Vagina (tissue), 2 donors: ENCODE measurements around the gene ST6GAL1. TPM values are rescaled to one million over a fixed set of nuclear protein-coding genes. Genes with fewer than 3 reads are reported as not detected.
A peak's percentile ranks its signal among the peaks of the same experiment; 100 is the strongest.

Experiments
- DNase-seq, 2 donors: peaks; one replicate each; pipeline ENCODE4 v3.0.0-alpha.2; 2017; ENCODE audit errors: extremely low spot score in 2 of 2
- H3K27ac ChIP-seq: fragments of 200-600 bp; sonication (generic); one replicate; pipeline ENCODE4 v1.5.1; 2019
- H3K27me3 ChIP-seq: fragments of 200-600 bp; sonication (generic); one replicate; pipeline ENCODE4 v1.5.1; 2019
- H3K36me3 ChIP-seq, 2 donors: fragments of 200-600 bp; sonication (generic); one replicate each; pipeline ENCODE4 v1.5.1; 2017 to 2019
- H3K4me1 ChIP-seq: fragments of 200-600 bp; sonication (generic); one replicate; pipeline ENCODE4 v1.5.1; 2019
- H3K4me3 ChIP-seq, 2 donors: fragments of 200-600 bp; sonication (generic); 1 replicate in 1 of 2; 2 replicates in 1 of 2; pipeline ENCODE4 v1.5.1; 2016 to 2019
- H3K9me3 ChIP-seq: fragments of 200-600 bp; sonication (generic); one replicate; pipeline ENCODE4 v1.5.1; 2019
- CTCF ChIP-seq, 3 experiments: fragments of 450-650 bp in 2 of 3; fragments of 200-600 bp in 1 of 3; sonication (generic) in 1 of 3; IDR thresholded peaks; one replicate each; pipeline ENCODE4 v1.5.1; 2017 to 2019; ENCODE audit warnings: antibody characterized with exemption in 3 of 3, mild to moderate bottlenecking in 2 of 3, moderate library complexity in 2 of 3
- POLR2A ChIP-seq, 2 donors: fragments of 450-650 bp; IDR thresholded peaks; one replicate each; pipeline ENCODE4 v1.6.1; 2017; ENCODE audit warnings: antibody characterized with exemption in 2 of 2, mild to moderate bottlenecking in 2 of 2, moderate library complexity in 2 of 2
- POLR2AphosphoS5 ChIP-seq, 2 donors: sonication (generic); formaldehyde crosslinking; IDR thresholded peaks; one replicate each; pipeline ENCODE4 v1.9.0; 2017; ENCODE audit warnings: antibody characterized with exemption in 2 of 2, mild to moderate bottlenecking in 2 of 2, low read depth in 1 of 2; ENCODE audit not compliant: insufficient read depth in 1 of 2
- intact Hi-C: fragments of 100-400 bp; cut with DNase I; formaldehyde crosslinking; loops from one replicate; pipeline ENCODE4 v1.15.1; 2023
- total RNA-seq: library from RNA; depleted of rRNA; stranded (reverse); fragments of >200 nt; gene quantifications from one replicate; pipeline ENCODE4 v1.2.3, GENCODE V29; 2016

ST6GAL1 gene
- total RNA-seq, 1 donor from 2014 or later, result 37.8 TPM

- H3K4me3 ChIP-seq, result no peak overlapping the region
- no peaks in the 10 kb centered on the region for H3K4me1 ChIP-seq
- no peaks in the 10 kb centered on the region for H3K27me3 ChIP-seq
- no peak for TF ChIP-seq POLR2A (IDR thresholded peaks at IDR 0.05)
- no peak for TF ChIP-seq CTCF (IDR thresholded peaks at IDR 0.05)
- TF ChIP-seq POLR2AphosphoS5 (IDR thresholded peaks at IDR 0.05; ENCODE audit: insufficient read depth in 1 of 2, low read depth in 1 of 2), result no peak
- no peaks in the 10 kb centered on the region for H3K9me3 ChIP-seq
- H3K27ac ChIP-seq, result no peak overlapping the region
- DNase-seq, result no peak
- intact Hi-C loops, result no loop called here
- no peaks in the 10 kb centered on the region for H3K36me3 ChIP-seq
These were observed 163.0 kb downstream of the ST6GAL1 start for GRCh38 chr3:187093320-187093719.

- H3K27me3 ChIP-seq, result no peaks in the 10 kb centered on the region
- no peak for TF ChIP-seq CTCF (IDR thresholded peaks at IDR 0.05)
- TF ChIP-seq POLR2AphosphoS5 (IDR thresholded peaks at IDR 0.05; ENCODE audit: insufficient read depth in 1 of 2, low read depth in 1 of 2), result no peak
- no peak for TF ChIP-seq POLR2A (IDR thresholded peaks at IDR 0.05)
- H3K9me3 ChIP-seq, result no peaks in the 10 kb centered on the region
- H3K27ac ChIP-seq, result no peak overlapping the region
- DNase-seq, result no peak
- intact Hi-C loops, result no loop called here
- no peak overlapping the region for H3K4me3 ChIP-seq
- H3K4me1 ChIP-seq, result peaks cover 16% of the 10 kb centered on the region
- H3K36me3 ChIP-seq, result no peaks in the 10 kb centered on the region
These were observed 168.7 kb downstream of the ST6GAL1 start for GRCh38 chr3:187098923-187099512.

GRCh38 chr3:187101184-187102072 lies 171.1 kb downstream of the ST6GAL1 start:
- Histone ChIP-seq H3K9me3 (no peaks in the 10 kb centered on the region), H3K4me1 (peaks cover 16% of the 10 kb centered on the region), H3K27ac (peak overlapping the region; percentile 65), H3K27me3 (no peaks in the 10 kb centered on the region), H3K4me3 (peak overlapping the region; percentile 29 to 33), H3K36me3 (no peaks in the 10 kb centered on the region)
- TF ChIP-seq POLR2A (IDR thresholded peaks at IDR 0.05) (no peak), POLR2AphosphoS5 (IDR thresholded peaks at IDR 0.05; ENCODE audit: insufficient read depth in 1 of 2, low read depth in 1 of 2) (peak in 1 of 2 donors; percentile 21)
- no peak for DNase-seq
- intact Hi-C loops, result no loop called here

GRCh38 chr3:187102073-187102634 lies 171.8 kb downstream of the ST6GAL1 start:
- no peaks in the 10 kb centered on the region for H3K27me3 ChIP-seq
- TF ChIP-seq POLR2AphosphoS5 (IDR thresholded peaks at IDR 0.05; ENCODE audit: insufficient read depth in 1 of 2, low read depth in 1 of 2) (no peak), CTCF (IDR thresholded peaks at IDR 0.05) (no peak), POLR2A (IDR thresholded peaks at IDR 0.05) (no peak)
- peak overlapping the region; percentile 65 for H3K27ac ChIP-seq
- no peaks in the 10 kb centered on the region for H3K36me3 ChIP-seq
- DNase-seq, result no peak
- intact Hi-C loops, result no loop called here
- peaks cover 16% of the 10 kb centered on the region for H3K4me1 ChIP-seq
- peak overlapping the region; percentile 29 to 33 for H3K4me3 ChIP-seq
- H3K9me3 ChIP-seq, result no peaks in the 10 kb centered on the region

GRCh38 chr3:187103251-187103650 lies 172.9 kb downstream of the ST6GAL1 start:
- no peak for TF ChIP-seq CTCF (IDR thresholded peaks at IDR 0.05)
- no peak for TF ChIP-seq POLR2AphosphoS5 (IDR thresholded peaks at IDR 0.05; ENCODE audit: insufficient read depth in 1 of 2, low read depth in 1 of 2)
- TF ChIP-seq POLR2A (IDR thresholded peaks at IDR 0.05), result no peak
- Histone ChIP-seq H3K9me3 (no peaks in the 10 kb centered on the region), H3K4me3 (no peak overlapping the region), H3K36me3 (no peaks in the 10 kb centered on the region), H3K27ac (no peak overlapping the region), H3K27me3 (no peaks in the 10 kb centered on the region), H3K4me1 (peaks cover 16% of the 10 kb centered on the region)
- DNase-seq, result no peak
- intact Hi-C loops, result no loop called here
